GM12864 (cell line): Measurements from ENCODE around the gene VPS18.

ENCODE experiments used
- DNase-seq: peaks from one replicate; pipeline ENCODE4 v3.0.0-alpha.2; 2011; ENCODE audit warnings: low read depth
- H3K4me3 ChIP-seq: 2 replicates; pipeline ENCODE4 v1.5.1; 2011; ENCODE audit warnings: mild to moderate bottlenecking, low read depth, low read length, control low read depth
- TF ChIP-seq, protein P1 (sequence below): IDR thresholded peaks from 2 replicates; pipeline ENCODE4 v1.5.1; 2011; ENCODE audit warnings: low read depth, mild to moderate bottlenecking, moderate library complexity, low read length, control low read depth, inconsistent platforms; ENCODE audit errors: missing control alignments

Gene VPS18

DNA sequence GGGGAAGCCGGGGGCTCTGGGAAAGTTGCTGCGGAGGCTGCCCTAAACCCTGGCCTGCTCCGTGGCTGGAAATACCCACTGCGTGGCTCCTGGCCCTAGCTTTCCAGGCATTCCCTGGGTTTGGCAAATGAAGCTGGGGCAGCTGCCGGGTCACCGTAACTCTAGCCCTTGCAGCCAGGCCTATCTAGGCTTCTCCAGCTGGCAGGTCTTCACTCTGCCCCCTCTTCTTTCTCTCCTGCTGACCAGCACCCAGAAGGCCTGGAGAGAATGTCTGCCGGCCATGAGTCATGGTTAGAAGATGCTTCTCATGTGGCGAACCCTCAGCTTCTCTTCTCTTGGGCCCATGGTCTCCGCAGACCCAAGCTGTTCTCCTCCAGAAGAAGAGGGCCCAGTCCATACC, 29.3 kb downstream of the VPS18 start:
- TF ChIP-seq, protein P1, sequence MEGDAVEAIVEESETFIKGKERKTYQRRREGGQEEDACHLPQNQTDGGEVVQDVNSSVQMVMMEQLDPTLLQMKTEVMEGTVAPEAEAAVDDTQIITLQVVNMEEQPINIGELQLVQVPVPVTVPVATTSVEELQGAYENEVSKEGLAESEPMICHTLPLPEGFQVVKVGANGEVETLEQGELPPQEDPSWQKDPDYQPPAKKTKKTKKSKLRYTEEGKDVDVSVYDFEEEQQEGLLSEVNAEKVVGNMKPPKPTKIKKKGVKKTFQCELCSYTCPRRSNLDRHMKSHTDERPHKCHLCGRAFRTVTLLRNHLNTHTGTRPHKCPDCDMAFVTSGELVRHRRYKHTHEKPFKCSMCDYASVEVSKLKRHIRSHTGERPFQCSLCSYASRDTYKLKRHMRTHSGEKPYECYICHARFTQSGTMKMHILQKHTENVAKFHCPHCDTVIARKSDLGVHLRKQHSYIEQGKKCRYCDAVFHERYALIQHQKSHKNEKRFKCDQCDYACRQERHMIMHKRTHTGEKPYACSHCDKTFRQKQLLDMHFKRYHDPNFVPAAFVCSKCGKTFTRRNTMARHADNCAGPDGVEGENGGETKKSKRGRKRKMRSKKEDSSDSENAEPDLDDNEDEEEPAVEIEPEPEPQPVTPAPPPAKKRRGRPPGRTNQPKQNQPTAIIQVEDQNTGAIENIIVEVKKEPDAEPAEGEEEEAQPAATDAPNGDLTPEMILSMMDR, result no peak

DNA sequence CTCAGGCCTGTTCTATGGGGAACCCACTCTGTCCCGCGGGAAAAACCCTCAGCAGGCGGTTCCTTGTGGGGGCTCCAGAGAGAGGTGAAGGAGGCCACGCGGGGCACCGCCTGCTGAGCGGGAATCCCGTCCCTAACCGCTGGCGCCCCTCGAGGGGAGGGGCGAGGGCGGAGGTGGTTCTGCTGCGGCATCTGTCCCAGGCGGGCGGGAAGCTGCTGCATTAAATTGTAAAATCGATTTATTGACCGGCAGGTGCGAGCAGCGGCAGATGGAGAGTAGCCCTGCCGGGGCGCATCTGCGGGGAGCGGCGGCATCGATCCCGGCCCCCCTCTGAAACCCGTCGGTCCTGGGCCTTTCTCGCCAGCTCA, 31.2 kb downstream of the VPS18 start:
- TF ChIP-seq, protein P1, result no peak
- no peak overlapping the region for H3K4me3 ChIP-seq
- DNase-seq, result no peak

More for the DNA sequence above, 29.3 kb downstream of the VPS18 start:
- no peak overlapping the region for H3K4me3 ChIP-seq
- no peak for DNase-seq

DNA sequence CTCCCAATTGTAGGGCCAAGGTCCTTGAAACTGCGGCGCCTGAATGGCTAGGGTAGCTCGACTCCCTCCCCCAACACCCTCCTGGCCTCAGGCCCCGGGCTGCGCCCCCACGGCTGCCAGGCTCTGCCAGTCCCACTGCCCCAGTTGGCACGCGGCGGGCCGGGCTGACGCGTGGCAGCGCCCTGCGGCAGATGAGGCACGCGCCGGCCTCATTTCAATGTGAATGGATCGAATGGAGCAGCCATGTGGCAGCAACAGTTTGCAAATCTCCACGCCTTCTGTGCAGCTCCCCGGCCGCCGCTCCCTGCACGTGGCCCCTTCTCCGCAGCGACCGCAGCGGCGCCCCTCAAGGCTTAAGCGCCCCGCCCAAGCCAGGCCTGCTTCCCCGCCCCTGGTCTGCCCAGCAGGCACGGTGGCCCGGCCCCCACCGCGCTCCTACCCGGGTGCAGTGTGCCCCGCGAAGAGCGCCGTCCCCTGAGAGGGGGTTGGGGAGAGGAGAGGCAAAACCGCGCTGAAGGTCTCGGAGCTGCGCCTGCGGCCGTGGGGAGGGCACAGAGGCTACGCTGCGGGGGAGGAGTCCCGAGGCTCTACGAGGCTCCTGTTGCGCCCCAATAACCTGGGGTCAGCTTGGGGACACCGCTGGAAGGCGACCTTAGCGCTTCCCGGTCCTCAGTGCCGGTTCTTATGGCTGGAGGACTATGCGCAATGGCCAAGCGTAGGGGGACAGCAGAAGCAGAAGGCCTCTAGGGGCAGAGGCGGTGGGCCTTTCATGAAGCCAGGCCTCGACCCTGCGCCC, 31.8 kb downstream of the VPS18 start:
- H3K4me3 ChIP-seq, result peak overlapping the region; percentile 3; the same call in 1 of the 2 replicates
- DNase-seq, result no peak

DNA sequence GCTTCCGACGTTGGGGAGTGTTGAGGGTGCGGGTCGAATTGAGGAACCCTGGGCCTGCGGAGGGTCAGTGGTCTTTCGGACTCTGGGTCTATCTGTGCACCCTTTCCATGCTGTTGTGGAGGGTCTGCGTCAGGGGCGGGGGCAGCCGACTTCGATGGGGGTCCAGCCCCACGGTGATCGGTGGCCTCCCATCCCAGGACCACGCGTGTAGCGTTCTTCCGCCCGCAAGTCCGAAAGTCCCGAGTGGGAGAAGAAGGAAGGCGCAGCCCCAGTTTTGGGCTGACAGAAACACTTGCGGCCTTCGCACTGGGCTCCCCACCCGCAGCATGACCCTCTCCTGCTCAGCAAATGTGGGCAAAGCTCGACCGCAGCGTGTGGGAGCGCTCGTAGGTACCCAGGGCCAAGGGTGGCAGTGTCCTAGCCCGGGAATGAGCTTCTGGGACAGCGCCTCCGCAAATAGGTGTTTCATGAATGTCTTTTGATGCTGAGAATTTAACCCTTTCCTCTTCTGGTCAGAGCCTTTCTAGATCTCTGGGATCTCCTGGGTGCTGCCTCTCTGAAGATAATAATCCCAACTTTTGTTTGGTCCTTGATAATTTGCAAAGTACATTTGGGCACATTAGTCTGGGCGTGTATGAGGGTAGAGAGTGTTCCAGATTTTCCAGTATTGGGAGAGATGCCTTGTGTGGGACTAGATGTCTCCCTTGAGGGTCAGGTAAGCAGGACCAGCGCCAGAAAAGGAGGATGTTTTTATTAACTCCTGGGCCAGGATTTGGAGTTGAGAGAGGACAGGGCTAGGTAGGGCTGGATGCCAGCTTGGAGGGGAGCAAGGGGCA, 32.6 kb downstream of the VPS18 start:
- TF ChIP-seq, protein P1, result no peak
- DNase-seq, result no peak
- H3K4me3 ChIP-seq, result no peak overlapping the region

More for the DNA sequence above, 31.8 kb downstream of the VPS18 start:
- TF ChIP-seq, protein P1, result no peak

DNA sequence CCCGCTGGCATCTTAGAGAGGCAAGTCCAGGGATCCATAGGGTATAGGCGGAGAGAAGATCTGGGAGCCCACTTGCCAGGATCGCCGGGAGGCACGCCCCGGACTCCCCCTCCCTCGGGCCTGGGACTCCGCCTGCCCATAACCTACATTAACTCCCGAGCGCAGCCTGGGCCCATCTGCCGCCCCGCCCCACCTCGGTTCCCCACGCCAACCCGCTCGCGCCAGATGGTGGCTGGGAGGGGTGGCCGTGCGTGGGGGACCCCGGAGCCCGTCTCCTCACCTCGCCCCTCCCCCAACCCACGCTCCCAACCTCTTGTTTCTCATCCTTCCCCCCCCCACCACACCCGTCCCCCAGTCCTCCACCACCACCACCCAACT, 33.2 kb downstream of the VPS18 start:
- no peak for DNase-seq
- TF ChIP-seq, protein P1, result no peak
- H3K4me3 ChIP-seq, result no peak overlapping the region

DNA sequence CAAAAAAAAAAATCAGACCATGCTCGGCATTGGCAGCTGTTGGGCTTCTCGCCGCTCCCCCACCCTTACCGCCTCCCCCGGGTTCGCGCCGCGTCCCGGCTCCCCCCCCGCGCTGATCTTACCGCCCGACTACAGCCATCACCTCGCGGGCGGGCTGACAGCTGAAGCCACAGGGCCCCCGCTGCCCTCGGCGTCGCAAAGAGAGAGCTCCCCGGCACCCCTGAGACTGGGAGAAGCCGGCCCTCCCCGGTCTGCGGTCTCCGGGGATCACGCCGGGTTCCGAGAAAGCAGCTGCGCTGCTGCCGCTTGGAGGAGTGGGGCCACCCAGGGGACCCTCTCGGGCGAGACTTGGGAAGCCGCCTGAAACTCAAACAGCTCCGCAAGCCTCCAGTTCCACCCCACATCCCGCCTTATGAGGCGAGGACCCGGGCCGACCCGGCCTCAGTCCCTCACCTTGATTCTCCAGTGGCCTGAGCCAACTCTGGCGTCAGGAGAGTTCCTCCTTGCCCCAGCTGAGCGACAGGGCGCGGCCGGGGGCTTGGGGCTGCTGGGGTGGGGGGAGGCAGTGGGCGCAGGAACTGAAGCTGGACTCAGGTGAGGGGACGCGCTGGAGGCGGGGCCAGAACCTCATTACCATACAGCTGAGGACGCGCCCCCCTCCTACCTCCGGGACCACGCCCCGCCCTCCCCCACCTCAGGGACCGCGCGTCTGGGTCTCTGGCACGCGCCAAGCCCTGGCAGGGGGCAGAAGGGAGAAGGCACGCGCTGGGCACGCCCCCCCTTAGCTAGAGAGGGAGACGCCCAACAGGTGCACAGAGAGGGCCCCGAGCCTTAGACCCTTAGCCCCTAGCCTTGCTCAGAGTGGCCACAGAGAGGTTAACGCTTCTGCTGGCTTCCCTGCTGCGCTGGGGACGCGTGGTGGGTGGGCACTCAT, 33.9 kb downstream of the VPS18 start:
- TF ChIP-seq, protein P1, result no peak
- H3K4me3 ChIP-seq, result peak overlapping the region; percentile 17
- DNase-seq, result no peak
